ENCODE measurements around the gene LPAR3. TPM values are rescaled to one million over a fixed set of nuclear protein-coding genes. Genes with fewer than 3 reads are reported as not detected.
A peak's percentile ranks its signal among the peaks of the same experiment; 100 is the strongest.

The LPAR3 gene
- total RNA-seq, 1 donor from 2014 or later: 3.6 TPM

GRCh38 chr1:84789014-84789413 lies 104.0 kb downstream of the LPAR3 start:
- DNase-seq (no peak), ATAC-seq (no peak)
- intact Hi-C loops (cut with DNase I): no loop called here
- H3K4me1 ChIP-seq: no peaks in the 10 kb centered on the region
- H3K9me3 ChIP-seq: no peaks in the 10 kb centered on the region
- H3K4me3 ChIP-seq: no peak overlapping the region
- H3K36me3 ChIP-seq: no peaks in the 10 kb centered on the region
- no peak overlapping the region for H3K27ac ChIP-seq
- TF ChIP-seq, protein P1, sequence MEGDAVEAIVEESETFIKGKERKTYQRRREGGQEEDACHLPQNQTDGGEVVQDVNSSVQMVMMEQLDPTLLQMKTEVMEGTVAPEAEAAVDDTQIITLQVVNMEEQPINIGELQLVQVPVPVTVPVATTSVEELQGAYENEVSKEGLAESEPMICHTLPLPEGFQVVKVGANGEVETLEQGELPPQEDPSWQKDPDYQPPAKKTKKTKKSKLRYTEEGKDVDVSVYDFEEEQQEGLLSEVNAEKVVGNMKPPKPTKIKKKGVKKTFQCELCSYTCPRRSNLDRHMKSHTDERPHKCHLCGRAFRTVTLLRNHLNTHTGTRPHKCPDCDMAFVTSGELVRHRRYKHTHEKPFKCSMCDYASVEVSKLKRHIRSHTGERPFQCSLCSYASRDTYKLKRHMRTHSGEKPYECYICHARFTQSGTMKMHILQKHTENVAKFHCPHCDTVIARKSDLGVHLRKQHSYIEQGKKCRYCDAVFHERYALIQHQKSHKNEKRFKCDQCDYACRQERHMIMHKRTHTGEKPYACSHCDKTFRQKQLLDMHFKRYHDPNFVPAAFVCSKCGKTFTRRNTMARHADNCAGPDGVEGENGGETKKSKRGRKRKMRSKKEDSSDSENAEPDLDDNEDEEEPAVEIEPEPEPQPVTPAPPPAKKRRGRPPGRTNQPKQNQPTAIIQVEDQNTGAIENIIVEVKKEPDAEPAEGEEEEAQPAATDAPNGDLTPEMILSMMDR (IDR thresholded peaks at IDR 0.05): no peak
- H3K27me3 ChIP-seq: peaks cover 3% of the 10 kb centered on the region

GRCh38 chr1:84785271-84786036 lies 107.6 kb downstream of the LPAR3 start:
- no peaks in the 10 kb centered on the region for H3K9me3 ChIP-seq
- TF ChIP-seq, protein P1 (IDR thresholded peaks at IDR 0.05): no peak
- H3K4me1 ChIP-seq: no peaks in the 10 kb centered on the region
- intact Hi-C loops (cut with DNase I): no loop called here
- no peak for ATAC-seq
- no peak overlapping the region for H3K27ac ChIP-seq
- DNase-seq: no peak
- H3K4me3 ChIP-seq: no peak overlapping the region
- H3K36me3 ChIP-seq: no peaks in the 10 kb centered on the region
- H3K27me3 ChIP-seq: no peaks in the 10 kb centered on the region

DNA sequence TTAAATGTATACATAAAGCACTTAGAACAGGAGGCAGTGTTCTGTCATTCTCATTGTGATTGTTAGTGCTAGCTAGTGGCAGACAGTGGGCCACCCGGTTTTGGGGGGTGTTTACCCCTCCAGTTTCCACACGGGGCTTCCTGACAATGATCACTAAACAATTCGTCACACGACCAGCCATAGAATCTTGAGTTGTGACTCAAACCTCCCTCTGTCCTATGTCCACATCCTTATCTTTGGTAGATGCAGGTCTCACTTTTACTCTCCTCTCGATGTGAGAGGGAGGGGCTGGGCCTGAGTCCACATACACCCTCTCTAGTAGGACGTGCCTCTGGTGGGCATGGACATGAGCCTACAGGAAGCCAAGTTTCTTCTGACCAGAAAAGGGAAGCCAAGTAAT lies 110.1 kb downstream of the LPAR3 start:
- no peaks in the 10 kb centered on the region for H3K9me3 ChIP-seq
- intact Hi-C loops (cut with DNase I): no loop called here
- TF ChIP-seq, protein P1 (IDR thresholded peaks at IDR 0.05): no peak
- ATAC-seq (no peak), DNase-seq (no peak)
- no peaks in the 10 kb centered on the region for H3K36me3 ChIP-seq
- H3K27ac ChIP-seq: no peak overlapping the region
- H3K4me3 ChIP-seq: no peak overlapping the region
- H3K4me1 ChIP-seq: no peaks in the 10 kb centered on the region
- H3K27me3 ChIP-seq: no peaks in the 10 kb centered on the region

DNA sequence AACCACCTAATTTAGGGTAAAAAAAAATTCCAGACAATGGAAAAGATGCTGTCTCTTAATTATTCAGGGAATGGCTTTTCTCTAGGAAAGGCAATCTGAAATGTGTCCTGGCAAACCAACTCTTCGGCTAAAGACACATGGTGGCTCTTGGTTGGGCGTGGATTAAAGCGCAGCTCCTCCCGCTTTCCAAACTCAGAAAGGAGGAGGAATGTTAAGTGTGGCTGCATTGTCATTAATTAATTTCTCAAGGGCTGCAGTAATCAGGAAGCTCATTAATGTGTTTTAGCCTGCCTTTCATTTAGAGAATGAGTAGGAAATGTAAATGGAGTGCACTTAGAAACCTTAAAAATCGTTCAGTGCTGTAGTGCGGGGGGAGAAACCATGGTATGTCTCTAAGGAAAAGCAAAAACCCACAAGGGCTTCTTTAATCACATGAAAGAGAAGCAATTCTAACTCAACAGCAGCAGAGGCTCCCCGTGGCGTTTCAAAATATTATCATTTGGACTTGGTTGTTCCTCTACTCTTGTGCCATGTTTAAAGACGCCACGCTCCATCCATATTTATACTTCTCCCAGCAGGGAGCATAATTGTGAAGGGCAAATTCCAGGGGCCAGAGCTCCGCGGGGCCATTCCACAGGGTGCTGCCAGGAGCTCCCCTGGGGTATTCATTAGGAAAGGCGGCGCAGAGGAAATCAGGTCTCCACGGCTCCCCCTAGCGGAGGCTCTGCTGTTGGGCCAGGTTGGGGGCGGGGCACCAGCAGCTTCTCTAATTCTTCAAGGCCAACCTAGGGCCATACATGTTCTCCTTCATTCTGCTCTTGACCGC lies 110.8 kb downstream of the LPAR3 start:
- Histone ChIP-seq H3K27me3 (no peaks in the 10 kb centered on the region), H3K9me3 (no peaks in the 10 kb centered on the region), H3K27ac (no peak overlapping the region), H3K36me3 (no peaks in the 10 kb centered on the region), H3K4me1 (no peaks in the 10 kb centered on the region), H3K4me3 (no peak overlapping the region)
- intact Hi-C loops (cut with DNase I): no loop called here
- peak; percentile 86 for ATAC-seq
- DNase-seq: peak; percentile 86
- TF ChIP-seq, protein P1 (IDR thresholded peaks at IDR 0.05): peak; percentile 69

GRCh38 chr1:84780000-84780716 lies 112.8 kb downstream of the LPAR3 start:
- Histone ChIP-seq H3K9me3 (no peaks in the 10 kb centered on the region), H3K4me1 (no peaks in the 10 kb centered on the region), H3K36me3 (no peaks in the 10 kb centered on the region), H3K4me3 (no peak overlapping the region), H3K27ac (no peak overlapping the region), H3K27me3 (no peaks in the 10 kb centered on the region)
- ATAC-seq (peak; percentile 55), DNase-seq (no peak)
- intact Hi-C loops (cut with DNase I): no loop called here
- TF ChIP-seq, protein P1 (IDR thresholded peaks at IDR 0.05): no peak
